GM21529 (cell line): ENCODE measurements around the gene NFIX.

Experiments used
- ATAC-seq: cut with Tn5 transposase; IDR thresholded peaks from one replicate; pipeline ENCODE4 v1.9.1; 2021; ENCODE audit not compliant: unreplicated experiment

Gene NFIX

GRCh38 chr19:13018035-13018914 lies 23.0 kb downstream of the NFIX start:
- no peak for ATAC-seq

- no peak for ATAC-seq
Observed at GRCh38 chr19:13019332-13019731, 24.1 kb downstream of the NFIX start.

- no peak for ATAC-seq
Observed at GRCh38 chr19:13020002-13020414, 24.7 kb downstream of the NFIX start.

GRCh38 chr19:13022111-13022858 lies 27.0 kb downstream of the NFIX start:
- ATAC-seq: no peak

- ATAC-seq: no peak
Observed at GRCh38 chr19:13022859-13023636, 27.8 kb downstream of the NFIX start.

DNA sequence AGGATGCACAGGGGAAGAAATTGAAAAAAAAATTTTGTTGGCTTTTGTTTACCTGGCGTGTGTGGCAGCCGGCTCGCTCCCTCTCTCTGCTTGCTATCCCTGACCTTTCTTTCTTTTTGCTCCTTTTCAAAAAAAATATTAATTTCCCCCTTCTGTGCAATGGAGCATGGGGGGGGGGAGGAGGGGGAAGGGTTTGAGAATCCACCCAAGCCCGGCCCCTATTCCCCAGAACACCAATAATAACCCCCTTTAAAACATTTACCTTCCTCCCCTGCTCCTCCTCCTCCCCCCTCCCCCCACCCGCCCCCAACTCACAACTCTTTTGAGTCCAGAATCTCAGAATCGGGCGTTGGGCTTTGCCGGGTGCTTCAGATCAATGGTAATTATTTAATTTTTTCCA lies 28.4 kb downstream of the NFIX start:
- no peak for ATAC-seq

DNA sequence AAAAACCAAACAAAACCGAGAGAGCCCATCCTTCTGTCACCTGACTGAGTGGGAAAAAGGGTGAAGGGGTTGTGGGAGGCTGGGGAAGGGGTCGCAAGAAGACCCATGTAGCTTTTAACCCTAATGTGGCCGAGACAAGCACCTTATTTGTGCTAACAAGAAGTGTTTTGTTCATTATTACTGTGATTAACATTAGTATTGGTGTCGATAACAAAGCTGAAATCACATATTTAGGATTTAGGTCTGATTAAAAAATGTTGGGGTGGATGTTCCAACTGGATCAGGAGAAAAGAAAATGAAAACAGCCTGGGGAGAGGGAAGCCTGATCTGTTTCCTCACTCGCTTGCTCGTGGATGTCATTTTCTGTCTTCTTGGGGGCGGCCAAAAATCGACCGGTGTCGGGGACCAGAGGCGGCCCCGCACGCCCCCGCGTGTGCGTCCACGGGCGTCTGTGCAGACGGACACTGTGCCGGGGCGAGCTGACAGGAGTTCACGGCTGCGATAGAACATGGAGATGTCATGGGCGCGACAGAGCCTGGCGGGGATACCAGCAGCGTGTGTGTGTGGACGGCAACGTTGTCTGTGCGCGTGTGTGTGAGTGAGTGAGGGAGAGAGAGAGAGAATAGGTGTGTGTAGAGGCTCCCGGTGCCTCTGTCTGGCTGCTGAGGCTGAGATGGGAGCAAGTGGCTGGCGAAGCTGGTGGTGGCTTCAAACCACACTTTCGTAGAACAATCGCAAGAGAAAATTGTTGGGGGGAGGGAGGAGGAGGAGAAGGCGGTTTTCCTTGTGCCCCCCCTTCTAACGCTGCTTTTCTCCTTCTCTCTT lies 29.1 kb downstream of the NFIX start:
- ATAC-seq: no peak

GRCh38 chr19:13024951-13025697 lies 29.8 kb downstream of the NFIX start:
- no peak for ATAC-seq

DNA sequence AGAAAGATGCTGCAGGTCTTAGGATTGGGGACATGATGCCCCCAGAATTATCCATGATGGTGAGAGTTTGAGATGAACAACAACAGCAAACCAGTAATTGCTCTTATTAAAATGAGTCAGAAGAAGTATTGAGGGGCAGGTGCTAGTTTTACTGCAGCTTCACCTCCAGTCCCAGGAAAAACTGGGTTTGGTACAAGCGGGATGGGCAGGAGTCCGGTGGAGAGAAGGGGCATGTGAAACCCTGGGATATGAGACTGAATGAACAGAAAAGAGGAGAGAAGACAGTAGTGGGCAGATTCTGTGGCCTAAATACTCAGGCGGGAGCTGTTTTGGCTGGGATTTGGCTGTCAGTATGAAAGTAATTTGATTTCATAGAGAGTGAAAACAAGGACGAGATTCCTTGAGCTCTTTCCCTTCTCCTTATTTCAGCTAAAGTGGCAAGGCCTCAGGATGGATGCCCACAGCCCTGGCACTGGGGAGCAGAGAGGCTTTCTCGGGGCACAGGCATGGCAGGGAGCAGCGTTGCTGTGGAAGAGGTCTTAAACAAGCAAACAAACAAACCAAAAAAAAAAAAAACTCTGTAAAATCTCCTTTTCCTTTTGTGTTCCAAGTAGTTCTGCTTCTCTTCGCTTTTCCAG lies 30.7 kb downstream of the NFIX start:
- no peak for ATAC-seq

DNA sequence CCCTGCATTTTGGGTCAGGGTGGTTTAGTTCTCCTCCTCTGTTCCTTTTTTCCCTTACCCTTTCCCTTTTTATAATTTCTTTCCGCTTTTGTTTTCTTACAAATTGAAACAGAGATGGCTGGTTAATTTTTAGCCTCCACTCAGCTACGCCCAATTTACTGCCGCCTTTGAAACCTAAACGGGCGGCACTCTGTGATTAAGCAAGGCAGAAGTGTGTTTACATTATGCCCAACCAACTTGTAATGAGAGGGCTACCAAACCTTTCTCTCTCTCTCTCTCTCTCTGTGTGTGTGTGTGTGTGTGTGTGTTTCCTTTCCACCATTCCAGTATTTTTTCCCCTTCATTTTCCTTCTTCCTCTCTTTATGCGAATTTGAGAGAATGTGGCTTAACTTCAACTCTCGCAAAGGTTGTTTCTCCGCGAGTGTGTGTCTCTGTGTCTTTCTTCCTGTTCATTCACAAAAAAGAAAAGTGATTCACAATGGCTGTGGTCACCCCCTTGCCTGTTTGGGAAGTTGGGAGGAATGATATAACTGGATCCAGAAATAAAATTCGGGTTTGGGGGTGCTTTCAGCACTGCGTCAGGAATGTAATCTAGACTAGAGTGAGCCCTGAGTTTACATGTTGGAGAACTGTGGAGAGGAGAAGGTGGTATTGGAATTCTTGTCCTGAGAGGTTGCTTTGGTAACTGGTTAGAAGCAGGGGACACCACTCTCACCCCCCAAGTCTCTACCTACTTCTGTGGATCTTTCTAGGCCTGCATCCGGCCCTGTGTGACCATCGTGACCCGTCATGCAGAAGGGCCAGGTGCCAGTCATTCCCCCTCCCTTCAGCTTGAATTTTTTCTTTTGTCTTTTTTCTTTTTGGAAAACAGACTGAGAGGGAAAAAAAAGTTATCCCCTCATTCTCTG lies 31.4 kb downstream of the NFIX start:
- ATAC-seq: no peak

DNA sequence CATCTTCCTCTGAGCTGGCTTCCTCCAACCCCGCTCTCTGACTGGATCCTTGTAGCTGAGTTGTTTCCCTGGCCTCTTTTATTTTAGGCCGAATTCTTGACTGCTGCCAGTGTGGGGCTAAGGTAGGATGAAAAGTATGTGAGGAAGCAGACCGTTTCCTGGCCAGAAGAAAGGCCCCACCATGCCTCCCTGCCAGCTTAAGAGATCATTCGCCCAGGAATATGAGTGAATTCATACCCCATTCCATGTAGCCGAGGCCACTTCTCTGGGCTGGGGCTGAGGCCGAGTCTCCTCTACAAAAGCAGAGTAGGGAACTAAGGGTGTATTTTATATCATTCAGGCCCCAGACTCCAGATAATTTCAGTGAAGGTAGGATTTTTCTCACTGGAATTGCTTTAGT lies 32.3 kb downstream of the NFIX start:
- no peak for ATAC-seq

DNA sequence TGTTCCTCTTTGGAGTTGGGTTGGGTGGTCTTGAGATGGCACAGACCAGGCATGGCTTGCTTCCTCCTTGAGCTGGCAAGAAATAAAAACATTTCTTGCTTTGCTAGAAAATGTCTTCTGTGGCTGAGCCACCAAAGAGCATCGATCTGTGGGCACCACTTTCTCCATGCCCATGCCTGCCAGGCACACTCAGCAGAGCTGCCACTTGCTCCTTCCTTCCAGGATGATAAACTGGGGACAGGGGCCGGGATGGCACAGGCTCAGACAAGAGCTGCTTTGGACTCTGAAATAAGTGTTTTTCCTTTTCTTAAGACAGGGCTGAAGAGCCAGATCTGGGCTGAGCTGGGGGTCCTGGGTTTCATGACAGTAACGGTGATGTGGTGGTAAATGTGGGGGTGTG lies 32.8 kb downstream of the NFIX start:
- ATAC-seq: no peak

DNA sequence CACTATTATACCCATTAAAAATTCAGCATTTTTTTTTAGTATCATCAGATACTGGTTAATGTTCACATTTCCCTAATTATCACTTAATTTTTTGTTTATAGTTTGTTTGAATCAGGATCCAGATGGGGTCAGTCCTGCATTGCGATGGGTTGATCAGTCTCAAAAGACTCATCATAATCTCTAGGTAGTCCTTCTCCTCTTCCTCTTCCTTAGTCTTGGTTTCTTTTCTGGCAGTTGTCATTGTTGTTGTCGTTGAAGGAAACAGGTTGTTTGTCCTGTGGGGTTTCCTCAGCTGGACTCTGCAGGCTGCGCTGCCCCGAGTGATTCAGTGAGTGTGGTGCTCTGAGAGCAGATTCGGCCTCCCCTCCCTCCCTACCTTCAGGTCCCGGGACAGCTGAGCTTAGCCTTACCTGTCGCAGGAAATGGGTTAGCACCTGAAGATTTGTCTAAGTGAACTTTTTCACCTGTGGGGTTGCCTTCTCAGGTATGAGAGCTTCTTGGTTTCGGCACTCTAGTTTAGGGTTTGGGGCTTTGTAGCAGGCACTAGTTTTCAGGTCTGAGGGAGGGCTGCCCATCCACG lies 34.1 kb downstream of the NFIX start:
- no peak for ATAC-seq

DNA sequence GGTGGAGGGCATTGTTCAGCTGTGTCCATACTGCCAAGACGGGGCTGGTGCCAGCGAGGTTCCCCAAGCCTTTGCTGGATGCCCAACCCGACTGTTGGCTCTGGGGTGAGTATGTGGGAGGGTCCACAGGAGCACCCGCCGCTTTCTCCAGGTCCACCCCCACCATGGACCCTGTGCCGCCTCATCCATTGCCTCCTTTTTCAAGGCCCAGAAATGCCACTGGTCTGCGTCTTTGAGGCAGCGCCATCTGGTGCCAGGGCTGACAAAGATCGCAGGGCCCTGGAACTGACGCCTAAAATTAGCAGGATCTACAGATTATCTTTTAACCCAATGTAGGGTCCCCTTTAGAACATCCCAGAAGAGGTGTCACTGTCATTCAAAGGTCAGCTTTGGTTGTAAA lies 34.6 kb downstream of the NFIX start:
- no peak for ATAC-seq

DNA sequence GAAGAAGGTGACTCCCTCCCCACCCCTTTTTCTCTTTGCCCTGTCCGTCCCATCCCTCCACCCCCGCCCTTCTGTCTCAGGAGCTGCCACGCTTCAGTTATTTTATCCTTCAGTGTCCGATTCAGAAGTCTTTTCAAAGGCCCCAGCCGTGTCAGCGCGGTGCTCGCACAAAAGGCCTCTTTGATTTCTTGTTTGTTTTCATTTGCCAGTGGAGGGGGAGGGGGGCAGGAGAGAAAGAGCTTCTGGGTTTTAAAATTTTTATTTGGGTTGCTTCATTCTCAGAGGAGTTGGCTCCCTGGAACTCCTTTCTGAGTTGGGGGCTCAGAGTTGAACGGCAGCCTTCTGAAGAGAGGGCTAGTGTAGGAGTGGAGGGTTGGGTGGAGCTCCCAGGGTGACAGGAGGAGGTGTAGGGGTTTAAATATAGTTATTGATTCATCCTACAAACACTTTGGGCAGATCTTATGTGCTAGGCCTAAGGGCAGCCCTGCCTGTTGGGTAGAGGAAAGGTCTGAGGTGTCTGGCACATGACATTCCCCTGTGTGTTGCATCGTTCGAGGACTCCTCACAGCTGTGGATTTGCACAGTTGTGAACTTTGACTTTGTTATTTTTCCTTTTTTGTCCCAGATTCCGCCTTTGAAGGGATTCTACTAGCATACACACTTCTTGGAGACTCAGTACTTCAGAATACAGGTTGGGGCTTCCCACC lies 36.8 kb downstream of the NFIX start:
- ATAC-seq: no peak

- no peak for ATAC-seq
Observed at GRCh38 chr19:13032837-13033236, 37.6 kb downstream of the NFIX start.

- no peak for ATAC-seq
Observed at GRCh38 chr19:13033244-13033643, 38.0 kb downstream of the NFIX start.
